ENCODE measurements around the gene FAU.

FAU gene

DNA sequence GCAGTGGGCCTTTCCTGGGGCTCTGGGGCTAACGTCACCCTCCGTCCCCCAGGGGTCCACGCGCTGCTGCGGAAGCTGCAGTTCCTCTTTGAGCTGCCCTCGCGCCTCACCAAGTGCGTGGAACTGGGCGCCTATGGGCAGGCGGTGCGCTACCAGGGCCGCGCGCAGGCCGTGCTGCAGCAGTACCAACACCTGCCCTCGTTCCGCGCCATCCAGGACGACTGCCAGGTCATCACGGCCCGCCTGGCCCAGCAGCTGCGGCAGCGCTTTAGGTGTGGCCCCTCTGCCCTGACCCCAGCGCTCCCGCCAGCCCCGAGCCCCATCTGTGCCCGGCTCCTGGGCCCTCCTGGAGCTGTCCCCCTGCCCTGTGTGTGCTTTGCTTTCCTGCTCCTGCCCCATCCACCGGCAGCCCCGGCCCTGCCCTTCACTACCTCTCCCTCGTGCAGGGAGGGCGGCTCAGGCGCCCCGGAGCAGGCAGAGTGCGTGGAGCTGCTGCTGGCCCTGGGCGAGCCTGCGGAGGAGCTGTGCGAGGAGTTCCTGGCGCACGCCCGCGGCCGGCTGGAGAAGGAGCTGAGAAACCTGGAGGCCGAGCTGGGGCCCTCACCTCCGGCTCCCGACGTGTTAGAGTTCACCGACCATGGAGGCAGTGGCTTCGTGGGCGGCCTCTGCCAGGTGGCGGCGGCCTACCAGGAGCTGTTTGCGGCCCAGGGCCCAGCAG, 14.0 kb downstream of the FAU start:
- no peak for DNase-seq (ENCODE audit: low read depth in 2 of 2)

DNA sequence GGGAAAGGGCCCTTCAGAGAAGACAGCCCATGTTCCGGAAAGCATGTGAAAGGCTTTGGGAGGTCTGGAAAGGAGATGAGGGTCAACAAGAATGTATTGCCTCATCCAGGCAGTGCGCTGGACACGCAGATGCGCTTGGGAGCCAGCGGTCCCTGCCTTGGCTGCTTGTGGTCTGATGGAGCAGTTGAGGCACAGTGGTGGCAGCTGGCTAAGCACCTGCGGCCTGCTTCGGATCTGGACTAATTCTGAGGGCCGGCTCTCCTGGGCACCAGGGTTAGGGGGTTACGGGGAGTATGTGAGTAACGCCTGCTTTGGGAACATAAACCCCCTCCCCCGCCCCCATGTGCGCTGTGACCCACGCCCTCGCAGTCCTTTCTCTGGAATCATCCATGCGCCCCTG, 14.9 kb downstream of the FAU start:
- no peak for DNase-seq (ENCODE audit: low read depth in 2 of 2)

DNA sequence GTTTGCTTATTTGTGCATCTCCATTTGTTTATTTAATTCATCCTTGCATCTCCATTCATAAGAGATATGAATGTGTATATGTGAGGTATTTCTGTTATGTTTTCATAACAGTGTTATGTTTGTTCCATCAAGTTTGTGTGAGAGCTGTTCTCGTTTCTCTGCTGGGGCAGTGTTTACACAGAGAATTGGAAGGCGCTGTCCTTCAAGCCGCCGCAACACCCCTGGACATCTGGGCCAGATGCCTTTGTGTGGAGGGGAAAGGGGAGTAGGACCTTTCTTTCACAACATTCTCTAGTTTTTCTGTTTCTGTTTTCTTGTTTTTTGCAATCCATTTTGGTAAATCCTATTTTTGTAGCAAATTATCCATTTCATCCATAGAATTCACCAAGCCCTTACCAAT, 17.3 kb downstream of the FAU start:
- no peak for DNase-seq (ENCODE audit: low read depth in 2 of 2)

DNA sequence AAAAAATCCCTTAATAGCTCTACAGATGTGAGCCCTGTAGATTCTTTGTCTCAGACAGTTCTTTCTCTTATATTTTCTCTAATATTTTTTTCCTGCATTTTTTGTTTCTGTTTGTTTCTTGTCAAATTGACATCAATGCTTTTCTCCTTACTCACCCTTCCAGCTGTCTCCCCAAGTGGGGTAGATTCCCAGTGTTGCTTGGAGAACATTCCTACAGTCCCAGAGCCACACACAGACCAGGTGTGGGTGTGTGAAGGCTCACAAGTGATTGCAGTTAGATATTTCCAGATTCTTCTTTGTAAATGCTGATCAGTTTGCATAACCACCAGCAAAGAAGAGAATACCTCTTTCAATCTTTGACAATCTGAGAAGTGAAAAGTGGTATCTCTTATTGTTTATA, 18.5 kb downstream of the FAU start:
- DNase-seq (ENCODE audit: low read depth in 2 of 2): no peak

DNA sequence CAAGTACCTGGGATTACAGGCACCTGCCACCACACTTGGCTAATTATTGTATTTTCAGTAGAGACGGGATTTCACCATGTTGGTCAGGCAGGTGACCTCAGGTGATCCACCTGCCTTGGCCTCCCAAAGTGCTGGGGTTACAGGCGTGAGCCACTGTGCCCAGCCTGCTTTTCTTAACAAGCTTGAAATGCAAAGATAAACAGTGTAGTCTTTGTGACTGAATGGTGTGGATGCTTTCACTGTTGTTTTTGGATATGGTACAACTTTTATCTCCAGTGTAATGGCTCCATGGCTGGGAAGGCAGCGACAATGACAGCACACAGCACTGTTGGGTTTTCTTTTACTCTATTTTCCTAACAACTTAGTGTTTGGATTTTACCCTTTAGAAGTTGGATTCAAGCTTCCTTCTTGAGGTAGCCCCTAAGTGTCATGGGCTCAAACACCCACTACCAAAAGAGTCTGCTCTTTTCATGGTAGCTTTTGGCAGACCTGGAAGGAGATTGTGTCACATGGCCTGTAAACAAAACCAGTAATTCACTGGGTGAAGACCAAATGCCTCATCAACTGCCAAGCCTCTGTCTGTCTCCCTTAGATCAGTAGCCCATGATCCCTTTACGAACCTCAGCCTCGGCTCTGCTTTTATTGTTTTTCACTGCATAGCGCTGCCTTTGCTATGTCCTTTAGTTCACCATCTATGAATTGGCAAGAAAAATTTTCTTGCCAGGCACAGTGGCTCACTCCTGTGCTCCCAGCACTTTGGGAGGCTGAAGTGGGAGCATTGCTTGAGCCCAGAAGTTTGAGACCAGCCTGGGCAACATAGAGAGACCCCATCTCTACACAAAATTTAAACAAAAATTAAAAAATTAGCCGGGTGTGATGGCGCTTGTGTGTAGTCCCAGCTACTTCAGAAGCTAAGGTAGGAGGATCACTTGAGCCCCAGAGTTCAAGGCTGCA, 19.5 kb downstream of the FAU start:
- no peak for DNase-seq (ENCODE audit: low read depth in 2 of 2)

DNA sequence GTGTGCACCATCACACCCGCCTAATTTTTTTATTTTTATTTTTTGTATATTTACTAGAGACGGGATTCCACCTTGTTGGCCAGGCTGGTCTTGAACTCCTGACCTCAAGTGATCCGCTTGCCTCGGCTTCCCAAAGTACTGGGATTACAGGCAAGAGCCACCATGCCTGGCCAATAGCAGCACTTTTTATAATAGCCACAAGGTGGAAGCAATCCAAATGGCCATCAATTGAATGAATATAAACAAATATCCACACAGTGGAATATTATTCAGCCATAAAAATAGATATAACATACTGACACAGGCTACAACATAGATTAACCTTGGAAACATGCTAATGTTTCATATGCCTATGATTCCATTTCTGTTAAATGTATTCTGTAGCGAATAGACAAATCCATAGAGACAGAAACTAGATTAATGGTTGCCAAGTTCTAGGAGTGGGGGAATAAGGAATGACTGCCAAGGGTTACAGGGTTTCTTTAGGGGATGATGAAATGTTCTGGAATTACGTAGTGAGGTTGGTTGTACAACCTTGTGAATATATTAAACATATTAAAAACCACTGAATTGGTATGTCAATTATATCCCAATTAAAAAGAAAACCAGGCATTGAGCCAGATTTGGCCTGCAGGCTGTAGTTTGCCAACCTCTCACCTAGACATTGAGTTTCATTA, 21.1 kb downstream of the FAU start:
- no peak for DNase-seq (ENCODE audit: low read depth in 2 of 2)

DNA sequence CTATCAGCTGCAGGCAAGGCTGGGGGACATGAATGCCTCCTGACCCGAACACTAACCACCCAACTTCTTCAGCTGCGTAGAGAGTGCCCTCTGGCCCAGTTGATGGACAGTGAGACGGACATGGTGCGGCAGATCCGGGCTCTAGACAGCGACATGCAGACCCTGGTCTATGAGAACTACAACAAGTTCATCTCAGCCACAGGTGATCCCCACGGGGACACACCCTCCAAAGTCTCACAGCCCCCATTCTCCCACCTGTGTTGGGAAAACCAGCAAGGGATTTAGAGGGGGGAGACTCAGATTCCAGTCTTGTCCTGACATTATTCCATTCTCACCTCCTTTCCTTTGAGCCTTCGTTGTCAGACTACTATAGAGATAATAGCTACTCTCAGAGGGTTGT, 25.0 kb downstream of the FAU start:
- no peak for DNase-seq (ENCODE audit: low read depth in 2 of 2)

DNA sequence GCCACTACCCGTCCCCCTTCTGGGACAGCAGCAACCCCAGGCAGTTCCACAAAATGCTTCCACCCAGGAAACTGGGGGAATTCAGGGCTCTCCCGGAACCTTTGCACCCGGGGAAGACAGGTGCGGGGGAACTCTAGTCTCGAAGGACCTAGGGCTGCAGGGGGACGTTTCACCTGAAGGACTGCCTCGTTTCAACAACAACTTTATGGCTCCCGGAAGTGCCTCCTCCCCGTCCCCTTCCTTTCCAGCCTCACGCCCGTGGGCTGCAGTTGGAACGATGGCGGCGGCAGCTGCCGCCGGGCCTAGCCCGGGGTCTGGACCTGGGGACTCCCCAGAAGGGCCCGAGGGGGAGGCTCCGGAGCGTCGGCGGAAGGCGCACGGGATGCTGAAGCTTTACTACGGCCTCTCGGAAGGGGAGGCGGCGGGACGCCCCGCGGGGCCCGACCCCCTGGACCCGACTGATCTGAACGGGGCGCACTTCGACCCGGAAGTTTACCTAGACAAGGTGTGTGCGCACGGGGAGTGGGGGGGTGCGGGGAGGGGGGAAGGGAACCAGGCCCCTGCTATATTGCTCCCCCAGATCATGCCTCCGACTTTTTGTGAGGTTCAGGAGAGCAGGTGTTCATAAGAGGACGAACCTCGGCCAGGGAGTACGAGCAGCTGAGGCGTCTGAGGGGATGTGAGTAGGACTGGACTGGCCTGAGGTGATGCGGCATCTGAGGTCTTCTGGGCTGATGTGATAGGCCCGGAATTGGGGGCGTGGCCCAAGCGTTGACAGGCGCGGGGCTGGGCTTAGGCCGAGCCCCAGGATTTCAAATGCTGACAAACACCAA, 25.7 kb downstream of the FAU start, which contains the start of gene VPS51:
TSS of gene VPS51 (plus strand) at position 241 of the 833 bp plus-strand sequence. CDS start at position 278, 37 bp downstream.
- peak; percentile 74 to 80 for DNase-seq (ENCODE audit: low read depth in 2 of 2)

DNA sequence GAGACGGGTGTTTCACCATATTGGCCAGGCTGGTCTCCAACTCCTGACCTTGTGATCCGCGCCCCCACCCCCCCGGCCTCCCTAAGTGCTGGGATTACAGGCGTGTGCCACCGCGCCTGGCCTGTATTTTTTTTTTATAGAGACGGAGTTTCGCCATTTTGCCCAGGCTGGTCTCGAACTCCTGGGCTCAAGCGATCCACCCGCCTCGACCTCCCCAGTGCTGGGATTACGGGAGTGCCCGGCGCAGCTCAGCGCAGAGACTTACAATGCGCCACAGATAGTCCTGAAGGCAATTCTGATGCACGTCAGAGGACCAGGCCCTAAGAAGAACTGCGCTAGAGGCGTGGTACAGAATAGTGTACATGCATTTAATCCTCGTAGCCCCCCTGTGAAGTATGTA, 26.5 kb downstream of the FAU start:
- no peak for DNase-seq (ENCODE audit: low read depth in 2 of 2)

DNA sequence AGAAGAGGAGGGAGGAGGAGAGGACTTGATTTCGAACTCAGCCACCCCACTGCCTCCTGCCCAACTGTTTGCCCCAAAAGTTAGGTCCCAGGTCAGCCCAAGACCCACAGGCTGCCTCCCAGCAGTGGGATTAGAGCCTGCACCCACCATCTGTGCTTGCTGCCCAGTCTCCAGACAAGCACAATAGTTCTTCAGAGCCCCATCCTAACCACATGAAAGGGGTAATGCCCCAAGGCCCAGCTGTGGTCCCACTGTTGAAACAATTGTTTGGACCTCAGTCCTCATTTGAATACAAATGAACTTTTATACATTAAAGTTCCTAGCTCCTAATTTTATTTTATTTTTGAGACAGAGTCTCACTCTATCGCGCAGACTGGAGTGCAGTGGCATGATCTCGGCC, 31.3 kb downstream of the FAU start:
- no peak for DNase-seq (ENCODE audit: low read depth in 2 of 2)

DNA sequence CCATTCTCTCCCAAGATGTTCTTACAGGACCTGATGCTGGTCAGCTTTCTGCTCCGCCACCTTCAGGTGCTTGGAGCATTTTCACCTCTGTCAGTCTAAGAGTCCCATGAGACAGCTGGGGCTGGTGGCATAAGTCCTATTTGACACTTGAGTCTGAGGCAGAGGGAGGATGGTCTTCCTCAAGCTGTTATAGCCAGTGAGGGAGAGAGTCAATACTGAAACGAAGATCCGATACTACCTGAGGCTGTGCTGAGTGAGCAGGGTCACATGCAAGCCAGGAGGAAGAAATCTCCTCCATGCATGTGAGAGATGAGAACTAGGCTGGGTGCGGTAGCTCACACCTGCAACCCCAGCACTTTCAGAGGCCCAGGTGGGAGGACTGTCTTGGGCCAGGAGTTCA, 32.3 kb downstream of the FAU start:
- DNase-seq (ENCODE audit: low read depth in 2 of 2): no peak

DNA sequence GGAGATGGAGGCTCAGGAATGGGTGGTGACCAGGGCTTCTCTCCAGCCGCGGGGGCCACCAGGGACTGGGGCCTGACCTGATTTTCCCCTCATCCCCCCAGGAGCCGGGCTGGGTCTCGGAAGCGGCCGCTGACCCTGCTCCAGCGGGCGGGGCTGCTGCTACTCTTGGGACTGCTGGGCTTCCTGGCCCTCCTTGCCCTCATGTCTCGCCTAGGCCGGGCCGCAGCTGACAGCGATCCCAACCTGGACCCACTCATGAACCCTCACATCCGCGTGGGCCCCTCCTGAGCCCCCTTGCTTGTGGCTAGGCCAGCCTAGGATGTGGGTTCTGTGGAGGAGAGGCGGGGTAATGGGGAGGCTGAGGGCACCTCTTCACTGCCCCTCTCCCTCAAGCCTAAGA, 34.1 kb downstream of the FAU start:
- DNase-seq (ENCODE audit: low read depth in 2 of 2): no peak

DNA sequence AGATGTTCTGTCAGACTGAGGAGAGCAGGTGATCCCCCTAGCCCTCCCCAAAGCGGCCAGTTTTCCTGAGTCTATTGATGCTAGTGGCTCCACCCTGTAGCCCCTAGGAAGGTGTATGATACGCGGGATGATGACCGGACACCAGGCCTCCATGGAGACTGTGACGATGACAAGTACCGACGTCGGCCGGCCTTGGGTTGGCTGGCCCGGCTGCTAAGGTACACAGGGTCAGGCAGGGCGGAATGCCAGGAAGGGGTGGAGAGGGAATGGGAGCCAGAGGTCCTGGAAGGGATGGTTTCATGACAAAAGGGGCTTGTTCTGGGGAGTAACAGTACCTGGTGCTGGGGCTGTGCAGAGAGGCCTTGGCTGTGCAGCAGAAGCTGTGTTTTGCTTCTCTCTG, 34.7 kb downstream of the FAU start:
- no peak for DNase-seq (ENCODE audit: low read depth in 2 of 2)

DNA sequence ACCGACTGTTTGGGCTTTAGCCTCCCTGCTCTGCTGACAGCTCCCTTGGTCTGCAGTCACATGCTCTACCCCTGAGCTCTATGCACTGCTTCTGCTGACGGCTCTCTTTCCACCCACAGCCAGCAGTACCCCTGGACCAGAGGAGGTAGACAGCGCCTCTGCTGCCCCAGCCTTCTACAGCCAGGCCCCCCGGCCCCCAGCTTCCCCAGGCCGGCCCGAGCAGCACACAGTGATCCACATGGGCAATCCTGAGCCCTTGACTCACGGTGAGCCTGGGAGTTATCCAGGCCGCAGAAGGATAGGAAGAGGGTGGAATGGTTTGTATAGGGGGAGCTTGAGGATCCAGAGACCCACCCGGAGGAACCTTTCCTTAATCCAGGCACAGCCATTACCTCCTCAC, 35.1 kb downstream of the FAU start:
- DNase-seq (ENCODE audit: low read depth in 2 of 2): no peak

DNA sequence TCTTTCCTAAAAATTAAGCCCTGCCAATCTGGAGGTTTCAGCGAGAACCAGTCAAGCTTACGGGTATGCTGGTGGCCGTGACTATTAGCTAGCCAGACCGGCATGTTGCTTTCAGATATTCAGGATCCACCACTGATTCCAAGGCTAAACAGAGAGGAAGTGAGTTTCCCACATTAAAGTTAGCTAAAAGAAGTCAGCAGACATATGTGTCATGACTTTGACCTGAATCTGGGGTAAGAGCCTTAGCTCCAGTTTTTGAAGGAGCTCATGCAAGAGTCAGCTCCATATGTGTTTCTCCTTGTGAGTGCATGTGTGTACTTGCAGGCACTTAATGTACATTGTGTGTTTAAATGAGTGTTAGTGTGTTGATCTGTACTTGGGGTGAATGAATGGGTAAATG, 36.5 kb downstream of the FAU start:
- DNase-seq (ENCODE audit: low read depth in 2 of 2): no peak

DNA sequence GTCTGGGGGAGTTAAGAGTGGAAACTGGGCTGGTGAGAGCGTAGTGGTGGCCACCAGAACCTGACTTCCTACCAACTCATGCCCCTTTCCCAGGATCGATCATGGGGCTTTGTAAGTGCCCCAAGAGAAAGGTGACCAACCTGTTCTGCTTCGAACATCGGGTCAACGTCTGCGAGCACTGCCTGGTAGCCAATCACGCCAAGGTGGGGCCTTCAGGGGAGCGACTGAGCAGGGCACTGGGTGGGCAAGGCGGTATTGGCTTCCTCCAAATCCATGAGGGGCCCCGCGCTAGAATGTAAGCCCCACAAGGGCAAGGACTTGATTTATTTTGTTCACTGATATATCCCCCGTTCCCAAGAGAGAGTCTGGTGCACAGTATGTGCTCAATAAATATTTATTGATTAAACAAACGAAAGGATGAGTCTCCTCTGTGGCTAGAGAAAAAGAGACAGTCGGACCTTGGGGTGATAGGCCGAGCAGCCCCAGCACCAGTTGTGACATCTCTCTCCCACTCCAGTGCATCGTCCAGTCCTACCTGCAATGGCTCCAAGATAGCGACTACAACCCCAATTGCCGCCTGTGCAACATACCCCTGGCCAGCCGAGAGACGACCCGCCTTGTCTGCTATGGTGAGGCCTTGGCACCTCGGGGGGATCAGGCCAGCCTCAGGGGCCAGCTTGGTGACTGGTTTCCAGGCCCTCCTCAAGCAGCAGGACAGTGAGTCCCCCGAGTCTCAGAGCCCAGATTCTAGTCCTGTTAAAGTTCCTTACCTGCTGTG, 37.1 kb downstream of the FAU start:
- DNase-seq (ENCODE audit: low read depth in 2 of 2): no peak

DNA sequence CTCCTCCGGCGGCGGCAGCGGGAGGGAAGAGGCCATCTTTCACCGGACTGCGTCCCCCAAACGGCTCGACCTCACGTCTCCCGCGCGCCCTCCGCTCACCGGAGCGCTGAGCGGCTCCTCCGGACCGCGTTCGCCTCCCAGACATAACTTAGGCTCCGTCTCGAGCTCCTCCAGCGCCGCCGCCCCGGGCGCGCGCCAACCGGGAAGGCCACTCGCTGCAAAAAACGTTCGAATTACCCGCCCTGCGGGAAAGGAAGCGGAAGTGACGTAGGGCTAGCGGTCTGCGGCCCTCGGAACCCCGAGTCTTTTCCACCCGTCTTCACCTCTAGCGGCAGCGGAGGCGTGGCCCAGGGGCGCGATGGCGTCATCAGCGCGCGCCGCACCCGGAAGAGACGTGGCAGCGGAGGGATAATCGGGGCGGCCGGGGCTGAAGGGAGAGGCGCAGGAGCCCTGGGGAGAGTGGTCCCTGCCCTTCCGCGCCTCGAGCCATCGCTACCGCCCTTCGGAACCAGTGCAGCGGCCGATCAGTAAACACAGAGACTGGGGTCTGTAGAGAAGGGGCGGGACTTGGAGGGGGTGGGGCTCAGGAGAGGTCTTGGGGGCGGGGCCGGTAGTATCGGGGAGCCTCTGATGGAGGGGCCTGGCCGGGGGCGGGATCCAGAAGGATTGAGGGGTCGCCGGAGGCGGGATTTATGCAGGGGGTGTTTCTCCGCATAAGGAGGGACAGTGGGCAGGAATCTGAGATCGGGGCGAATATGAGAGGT, 37.9 kb downstream of the FAU start, which contains the start of the genes CDCA5 and ZFPL1:
TSS of gene CDCA5 (minus strand) at position 207 of the 764 bp plus-strand sequence. CDS start at position 145, 62 bp downstream.
TSS of gene ZFPL1 (plus strand) at position 389 of the 764 bp plus-strand sequence. CDS start 477 bp downstream, outside the sequence.
- DNase-seq (ENCODE audit: low read depth in 2 of 2): peak; percentile 93

DNA sequence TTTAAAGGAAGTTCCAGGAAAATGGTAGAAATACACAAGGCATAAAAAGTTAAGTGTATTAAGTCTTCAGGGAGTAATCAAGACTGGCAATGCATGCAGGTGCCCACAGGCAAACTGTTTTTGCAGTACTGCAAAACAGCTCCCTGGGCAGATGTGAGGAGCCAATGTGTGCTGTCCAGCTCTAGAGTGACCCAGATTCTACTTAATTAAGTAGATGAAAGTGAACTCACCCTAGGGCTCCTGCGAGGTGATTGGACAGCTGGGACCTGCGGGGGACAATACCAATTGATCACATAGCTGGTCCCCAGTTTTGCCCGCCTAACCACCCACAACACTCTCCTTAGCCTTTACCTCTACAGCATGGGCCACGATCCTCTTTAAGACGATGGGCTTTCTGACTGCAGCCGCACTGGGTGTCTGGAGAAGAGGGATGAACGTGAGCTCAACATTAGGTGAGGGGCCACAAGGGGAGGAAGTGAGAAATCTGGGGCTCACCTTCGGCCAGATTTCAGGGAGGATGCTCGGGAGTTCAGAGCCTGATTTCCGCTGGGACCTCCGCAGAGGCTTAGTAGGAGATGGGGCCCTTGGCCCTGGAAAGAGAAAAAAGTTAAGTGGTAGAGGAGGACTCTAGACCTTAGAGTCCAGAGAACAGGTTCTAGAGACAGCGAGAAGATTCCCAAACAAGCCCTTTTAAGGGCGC, 38.6 kb downstream of the FAU start:
- DNase-seq (ENCODE audit: low read depth in 2 of 2): no peak

DNA sequence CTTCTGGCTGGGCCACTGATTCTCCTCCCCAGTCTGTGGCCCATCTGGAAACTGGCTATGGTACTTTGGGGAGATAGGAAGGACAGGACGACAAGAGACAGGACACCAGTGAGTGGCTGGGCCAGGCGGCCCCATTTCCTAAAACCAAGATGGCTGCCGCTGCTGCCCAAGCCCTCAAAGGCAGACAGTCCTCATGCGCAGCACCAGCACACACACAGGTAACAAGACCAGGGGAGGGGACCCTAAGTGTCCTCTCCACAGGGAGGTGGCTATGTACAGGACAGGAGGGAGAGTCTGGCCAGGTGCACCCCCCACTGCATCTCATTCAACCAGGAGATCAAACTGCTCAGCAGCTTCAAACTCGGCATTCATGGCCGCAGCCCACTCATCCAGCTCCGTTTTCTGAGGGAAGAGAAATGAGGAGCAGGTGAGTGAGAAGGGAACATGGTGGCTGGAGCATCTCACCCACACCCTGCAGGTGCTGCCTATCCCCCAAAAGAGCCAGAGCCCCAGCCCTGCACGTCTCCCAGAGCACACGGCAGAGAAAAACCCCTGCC, 43.1 kb downstream of the FAU start:
- DNase-seq (ENCODE audit: low read depth in 2 of 2): no peak

Measured in stimulated activated CD8-positive, alpha-beta memory T cell treated with anti-CD3 and anti-CD28 coated beads, Interleukin-7, amount 100 ng/mL, for 4 hours (primary cell).